ENCODE data around the gene FBXL19. TPM values are rescaled to one million over a fixed set of nuclear protein-coding genes. Genes with fewer than 3 reads are reported as not detected.
A peak's percentile ranks its signal among the peaks of the same experiment; 100 is the strongest.

The FBXL19 gene
- total and polyA plus RNA-seq, 2 of the 13 experiments (the other 11 are each of a cell fraction or from before 2014, with no cell fraction given): 6.0 to 13.7 TPM

DNA sequence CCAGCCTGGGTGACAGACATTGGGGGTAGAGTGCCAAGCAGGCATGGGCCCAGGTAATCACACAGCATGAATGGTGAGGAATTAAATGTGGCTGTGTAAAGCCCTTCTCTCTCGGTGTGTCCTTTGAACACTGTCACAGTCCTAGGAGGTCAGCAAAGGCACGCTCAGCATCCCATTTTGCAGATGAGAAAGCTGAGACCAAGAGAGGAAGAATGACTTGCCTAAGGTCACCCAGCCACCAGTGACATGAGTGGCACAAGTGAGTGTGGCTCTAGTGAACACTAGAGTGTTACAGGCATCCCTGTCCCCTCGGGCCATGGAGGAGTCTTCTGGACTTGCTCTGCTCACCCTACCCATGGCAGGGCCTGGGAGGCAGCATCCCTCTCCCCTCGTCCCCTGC lies 16.3 kb upstream of the FBXL19 start:
- Histone ChIP-seq H3K27ac (ENCODE audit: extremely low read length, insufficient read depth, low read length) (no peak overlapping the region), H4K20me1 (ENCODE audit: insufficient read depth, low read length) (no peaks in the 10 kb centered on the region), H3K4me3 (replicated peaks in 1 of 3; ENCODE audit: insufficient read depth in 1 of 3, low read depth in 2 of 3, low read length in 3 of 3) (no peak overlapping the region), H2AFZ (ENCODE audit: low read length) (no peak overlapping the region), H3K4me2 (ENCODE audit: low read depth, low read length) (no peak overlapping the region), H3K4me1 (ENCODE audit: insufficient read depth, low read length) (peaks cover 32% of the 10 kb centered on the region), H3K36me3 (replicated peaks in 1 of 2; ENCODE audit: control insufficient read depth in 1 of 2, insufficient read depth in 2 of 2, low read length in 2 of 2) (no peaks in the 10 kb centered on the region), H3K79me2 (ENCODE audit: insufficient read depth, low read length) (no peaks in the 10 kb centered on the region), H3K27me3 (ENCODE audit: control insufficient read depth in 1 of 2, insufficient read depth in 2 of 2, low read length in 2 of 2) (peaks cover 2 to 19% of the 10 kb centered on the region in 2 experiments; a peak in 4 of 5 replicates), H3K9me3 (ENCODE audit: low read length) (no peaks in the 10 kb centered on the region), H3K9ac (ENCODE audit: insufficient read depth, low read depth, low read length) (no peak overlapping the region)
- ChIA-PET CTCF (ENCODE audit: low intra/inter-chr PET ratio, low total read pairs) (no interaction called here), POLR2A (interaction anchor here (0.9 to 1.6 kb wide), 2 partner anchors 31 to 101 kb away, joined by 3 to 6 read pairs; no protein-coding TSS in a partner anchor)
- DNase-seq (ENCODE audit: low spot score) (no peak), ATAC-seq (no peak), FAIRE-seq (no peak)
- 20% methylated on average over 3 of the region's 4 CpGs for WGBS (ENCODE audit: low lambda C conversion rate)
- intact Hi-C loops (cut with micrococcal nuclease; ENCODE audit: unreplicated experiment) (no loop called here), in situ Hi-C loops (cut with HindIII; ENCODE audit: extremely low pct_ligation_motif_present, low pct_unique_long_range_greater_than_20kb) (no loop called here)
- no TSS peak for BruUV-seq (replicated peaks)
- TF ChIP-seq ATAD3A (CRISPR knock-in tag; IDR thresholded peaks at IDR 0.05): 0 out of 2 replicates have a peak, but pooled peaks have one; percentile 31
- TF ChIP-seq, protein P1, sequence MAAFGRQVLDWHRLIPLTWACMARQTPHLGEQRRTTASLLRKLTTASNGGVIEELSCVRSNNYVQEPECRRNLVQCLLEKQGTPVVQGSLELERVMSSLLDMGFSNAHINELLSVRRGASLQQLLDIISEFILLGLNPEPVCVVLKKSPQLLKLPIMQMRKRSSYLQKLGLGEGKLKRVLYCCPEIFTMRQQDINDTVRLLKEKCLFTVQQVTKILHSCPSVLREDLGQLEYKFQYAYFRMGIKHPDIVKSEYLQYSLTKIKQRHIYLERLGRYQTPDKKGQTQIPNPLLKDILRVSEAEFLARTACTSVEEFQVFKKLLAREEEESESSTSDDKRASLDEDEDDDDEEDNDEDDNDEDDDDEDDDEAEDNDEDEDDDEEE (CRISPR knock-in tag; IDR thresholded peaks at IDR 0.05): 0 out of 2 replicates have a peak, but pooled peaks have one; percentile 18
- TF ChIP-seq MBD4 (IDR thresholded peaks at IDR 0.05; ENCODE audit: borderline replicate concordance, low read length): no peak
- no peak for TF ChIP-seq TFDP2 (CRISPR knock-in tag; IDR thresholded peaks at IDR 0.05)
- TF ChIP-seq KDM1A (CRISPR knock-in tag; IDR thresholded peaks at IDR 0.05): 0 out of 2 replicates have a peak, but pooled peaks have one; percentile 32
- TF ChIP-seq, protein P2, sequence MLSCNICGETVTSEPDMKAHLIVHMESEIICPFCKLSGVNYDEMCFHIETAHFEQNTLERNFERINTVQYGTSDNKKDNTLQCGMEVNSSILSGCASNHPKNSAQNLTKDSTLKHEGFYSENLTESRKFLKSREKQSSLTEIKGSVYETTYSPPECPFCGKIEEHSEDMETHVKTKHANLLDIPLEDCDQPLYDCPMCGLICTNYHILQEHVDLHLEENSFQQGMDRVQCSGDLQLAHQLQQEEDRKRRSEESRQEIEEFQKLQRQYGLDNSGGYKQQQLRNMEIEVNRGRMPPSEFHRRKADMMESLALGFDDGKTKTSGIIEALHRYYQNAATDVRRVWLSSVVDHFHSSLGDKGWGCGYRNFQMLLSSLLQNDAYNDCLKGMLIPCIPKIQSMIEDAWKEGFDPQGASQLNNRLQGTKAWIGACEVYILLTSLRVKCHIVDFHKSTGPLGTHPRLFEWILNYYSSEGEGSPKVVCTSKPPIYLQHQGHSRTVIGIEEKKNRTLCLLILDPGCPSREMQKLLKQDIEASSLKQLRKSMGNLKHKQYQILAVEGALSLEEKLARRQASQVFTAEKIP (CRISPR knock-in tag; IDR thresholded peaks at IDR 0.05; ENCODE audit: borderline replicate concordance): no peak
- no peak for TF ChIP-seq SRY (CRISPR knock-in tag; IDR thresholded peaks at IDR 0.05)
- TF ChIP-seq ZNF629 (CRISPR knock-in tag; conservative IDR thresholded peaks at IDR 0.05): peak; percentile 83
- TF ChIP-seq ZMYM3 (CRISPR knock-in tag; IDR thresholded peaks at IDR 0.05): peak; percentile 63; the same call in 1 of the 2 replicates

Measured in HepG2 (cell line).